Measurements from ENCODE around the gene OSBP2.

The OSBP2 gene

GRCh38 chr22:30880181-30880601, 185.5 kb downstream of the OSBP2 start:
- no peak overlapping the region for H3K9ac ChIP-seq (ENCODE audit: insufficient read length)
- DNase-seq (ENCODE audit: low read depth, low spot score) = no peak
- H3K4me3 ChIP-seq = no peak overlapping the region
- H3K27ac ChIP-seq = no peak overlapping the region
- H3K36me3 ChIP-seq (ENCODE audit: insufficient read depth, low read length) = no peaks in the 10 kb centered on the region
- no peaks in the 10 kb centered on the region for H3K9me3 ChIP-seq (ENCODE audit: low read depth, low read length)
- TF ChIP-seq POLR2AphosphoS5 (IDR thresholded peaks at IDR 0.05; ENCODE audit: borderline replicate concordance, low read depth, low read length) = no peak
- TF ChIP-seq EZH2 (IDR thresholded peaks at IDR 0.05) = no peak
- no peak for TF ChIP-seq FOXP2 (optimal IDR thresholded peaks at IDR 0.05; ENCODE audit: control extremely low read depth, extremely low read length, insufficient read depth)

GRCh38 chr22:30880847-30881246, 186.2 kb downstream of the OSBP2 start:
- Histone ChIP-seq H3K36me3 (ENCODE audit: insufficient read depth, low read length) (no peaks in the 10 kb centered on the region), H3K9me3 (ENCODE audit: low read depth, low read length) (no peaks in the 10 kb centered on the region), H3K27ac (no peak overlapping the region), H3K9ac (ENCODE audit: insufficient read length) (no peak overlapping the region), H3K4me3 (no peak overlapping the region)
- TF ChIP-seq POLR2AphosphoS5 (IDR thresholded peaks at IDR 0.05; ENCODE audit: borderline replicate concordance, low read depth, low read length) (no peak), FOXP2 (optimal IDR thresholded peaks at IDR 0.05; ENCODE audit: control extremely low read depth, extremely low read length, insufficient read depth) (no peak), EZH2 (IDR thresholded peaks at IDR 0.05) (no peak)
- no peak for DNase-seq (ENCODE audit: low read depth, low spot score)

- no peak for TF ChIP-seq POLR2AphosphoS5 (IDR thresholded peaks at IDR 0.05; ENCODE audit: borderline replicate concordance, low read depth, low read length)
- no peak for TF ChIP-seq FOXP2 (optimal IDR thresholded peaks at IDR 0.05; ENCODE audit: control extremely low read depth, extremely low read length, insufficient read depth)
- no peak for TF ChIP-seq EZH2 (IDR thresholded peaks at IDR 0.05)
- H3K9ac ChIP-seq (ENCODE audit: insufficient read length) = no peak overlapping the region
- no peak overlapping the region for H3K4me3 ChIP-seq
- no peak overlapping the region for H3K27ac ChIP-seq
- DNase-seq (ENCODE audit: low read depth, low spot score) = no peak
- no peaks in the 10 kb centered on the region for H3K36me3 ChIP-seq (ENCODE audit: insufficient read depth, low read length)
- no peaks in the 10 kb centered on the region for H3K9me3 ChIP-seq (ENCODE audit: low read depth, low read length)
These were observed 186.9 kb downstream of the OSBP2 start for GRCh38 chr22:30881361-30882183.

GRCh38 chr22:30882184-30882717, 187.6 kb downstream of the OSBP2 start:
- no peak overlapping the region for H3K27ac ChIP-seq
- H3K4me3 ChIP-seq = no peak overlapping the region
- TF ChIP-seq POLR2AphosphoS5 (IDR thresholded peaks at IDR 0.05; ENCODE audit: borderline replicate concordance, low read depth, low read length) (no peak), FOXP2 (optimal IDR thresholded peaks at IDR 0.05; ENCODE audit: control extremely low read depth, extremely low read length, insufficient read depth) (no peak), EZH2 (IDR thresholded peaks at IDR 0.05) (no peak)
- no peak overlapping the region for H3K9ac ChIP-seq (ENCODE audit: insufficient read length)
- no peaks in the 10 kb centered on the region for H3K36me3 ChIP-seq (ENCODE audit: insufficient read depth, low read length)
- H3K9me3 ChIP-seq (ENCODE audit: low read depth, low read length) = no peaks in the 10 kb centered on the region
- no peak for DNase-seq (ENCODE audit: low read depth, low spot score)

GRCh38 chr22:30882974-30883533, 188.4 kb downstream of the OSBP2 start:
- Histone ChIP-seq H3K36me3 (ENCODE audit: insufficient read depth, low read length) (no peaks in the 10 kb centered on the region), H3K4me3 (no peak overlapping the region), H3K9me3 (ENCODE audit: low read depth, low read length) (no peaks in the 10 kb centered on the region), H3K27ac (no peak overlapping the region), H3K9ac (ENCODE audit: insufficient read length) (no peak overlapping the region)
- TF ChIP-seq EZH2 (IDR thresholded peaks at IDR 0.05) (no peak), FOXP2 (optimal IDR thresholded peaks at IDR 0.05; ENCODE audit: control extremely low read depth, extremely low read length, insufficient read depth) (no peak), POLR2AphosphoS5 (IDR thresholded peaks at IDR 0.05; ENCODE audit: borderline replicate concordance, low read depth, low read length) (no peak)
- no peak for DNase-seq (ENCODE audit: low read depth, low spot score)

GRCh38 chr22:30883586-30884145, 189.0 kb downstream of the OSBP2 start:
- Histone ChIP-seq H3K36me3 (ENCODE audit: insufficient read depth, low read length) (no peaks in the 10 kb centered on the region), H3K4me3 (no peak overlapping the region), H3K9me3 (ENCODE audit: low read depth, low read length) (no peaks in the 10 kb centered on the region), H3K27ac (no peak overlapping the region), H3K9ac (ENCODE audit: insufficient read length) (no peak overlapping the region)
- TF ChIP-seq EZH2 (IDR thresholded peaks at IDR 0.05) (no peak), POLR2AphosphoS5 (IDR thresholded peaks at IDR 0.05; ENCODE audit: borderline replicate concordance, low read depth, low read length) (no peak), FOXP2 (optimal IDR thresholded peaks at IDR 0.05; ENCODE audit: control extremely low read depth, extremely low read length, insufficient read depth) (no peak)
- no peak for DNase-seq (ENCODE audit: low read depth, low spot score)

GRCh38 chr22:30884211-30885000, 189.7 kb downstream of the OSBP2 start:
- H3K9ac ChIP-seq (ENCODE audit: insufficient read length) = no peak overlapping the region
- H3K9me3 ChIP-seq (ENCODE audit: low read depth, low read length) = no peaks in the 10 kb centered on the region
- no peak for DNase-seq (ENCODE audit: low read depth, low spot score)
- H3K27ac ChIP-seq = no peak overlapping the region
- H3K36me3 ChIP-seq (ENCODE audit: insufficient read depth, low read length) = no peaks in the 10 kb centered on the region
- H3K4me3 ChIP-seq = no peak overlapping the region
- TF ChIP-seq FOXP2 (optimal IDR thresholded peaks at IDR 0.05; ENCODE audit: control extremely low read depth, extremely low read length, insufficient read depth) (no peak), EZH2 (IDR thresholded peaks at IDR 0.05) (no peak), POLR2AphosphoS5 (IDR thresholded peaks at IDR 0.05; ENCODE audit: borderline replicate concordance, low read depth, low read length) (no peak)

GRCh38 chr22:30885001-30885366, 190.3 kb downstream of the OSBP2 start:
- Histone ChIP-seq H3K9ac (ENCODE audit: insufficient read length) (no peak overlapping the region), H3K36me3 (ENCODE audit: insufficient read depth, low read length) (no peaks in the 10 kb centered on the region), H3K9me3 (ENCODE audit: low read depth, low read length) (no peaks in the 10 kb centered on the region), H3K27ac (no peak overlapping the region), H3K4me3 (no peak overlapping the region)
- no peak for DNase-seq (ENCODE audit: low read depth, low spot score)
- no peak for TF ChIP-seq POLR2AphosphoS5 (IDR thresholded peaks at IDR 0.05; ENCODE audit: borderline replicate concordance, low read depth, low read length)
- TF ChIP-seq EZH2 (IDR thresholded peaks at IDR 0.05) = no peak
- TF ChIP-seq FOXP2 (optimal IDR thresholded peaks at IDR 0.05; ENCODE audit: control extremely low read depth, extremely low read length, insufficient read depth) = no peak
